ENCODE data around the gene ZNF337. TPM values are rescaled to one million over a fixed set of nuclear protein-coding genes. Genes with fewer than 3 reads are reported as not detected.
"Not testable (repeated sequence)": the region's sequence is repeated elsewhere in the genome, so short reads cannot be mapped to it uniquely, and the experiment has no call there.

ZNF337 gene
- total and polyA plus RNA-seq, 2 donors (not counting 1 experiment from before 2014, with no cell fraction given), result 16.2 to 24.7 TPM

- Mint-ChIP-seq H3K9me3 (ENCODE audit: insufficient read depth) (peaks cover 18% of the 10 kb centered on the region), H3K27ac (no peak overlapping the region), H3K27me3 (no peaks in the 10 kb centered on the region), H3K4me3 (no peak overlapping the region), H3K4me1 (peaks cover 5% of the 10 kb centered on the region)
- H3K36me3 ChIP-seq (replicated peaks in 1 of 2; ENCODE audit: control extremely low read depth in 1 of 2, control insufficient read depth in 1 of 2, extremely low read depth in 1 of 2, insufficient read depth in 2 of 2, low read length in 1 of 2), result no peaks in the 10 kb centered on the region
- ChIA-PET CTCF (no interaction called here), POLR2A (no interaction called here)
- no peak overlapping the region for H3K4me3 ChIP-seq (ENCODE audit: control extremely low read depth in 1 of 5, extremely low read depth in 1 of 5, insufficient read depth in 1 of 5, low read depth in 2 of 5, low read length in 4 of 5)
- peaks cover 6 to 12% (median 7%) of the 10 kb centered on the region in 3 donors for H3K9me3 ChIP-seq (ENCODE audit: control extremely low read depth in 1 of 3, control insufficient read depth in 2 of 3, insufficient read depth in 1 of 3, low read length in 2 of 3)
- intact Hi-C loops (cut with micrococcal nuclease), result no loop called here
- no peaks in the 10 kb centered on the region for H4K20me1 ChIP-seq (ENCODE audit: control insufficient read depth, insufficient read depth, low read length, poor library complexity, severe bottlenecking)
- no peak overlapping the region for H3K4me2 ChIP-seq (replicated peaks; ENCODE audit: low read depth, low read length, poor library complexity, severe bottlenecking)
- no peaks in the 10 kb centered on the region for H3K4me1 ChIP-seq (ENCODE audit: control insufficient read depth in 2 of 2, insufficient read depth in 2 of 2, low read length in 2 of 2)
- peaks cover 15% of the 10 kb centered on the region for H3K79me2 ChIP-seq (ENCODE audit: control insufficient read depth, insufficient read depth, low read length)
- WGBS (ENCODE audit: insufficient coverage), result 100% methylated on average over 2 of the region's 7 CpGs
- H3K27me3 ChIP-seq (replicated peaks in 1 of 4; ENCODE audit: control extremely low read depth in 1 of 4, control insufficient read depth in 3 of 4, insufficient read depth in 4 of 4, low read length in 3 of 4), result no peaks in the 10 kb centered on the region
- no peak overlapping the region for H3K9ac ChIP-seq (ENCODE audit: low read length)
- no peak overlapping the region for H3K27ac ChIP-seq (ENCODE audit: low read length in 2 of 2)
- no peak overlapping the region for H2AFZ ChIP-seq (ENCODE audit: insufficient read depth, low read depth, low read length, poor library complexity, severe bottlenecking)
- TF ChIP-seq CTCF (IDR thresholded peaks at IDR 0.05) (no peak), EZH2 (IDR thresholded peaks at IDR 0.05; ENCODE audit: borderline replicate concordance, insufficient read depth, low read depth, low read length, poor library complexity, severe bottlenecking) (no peak)
- no peak for DNase-seq
- ATAC-seq (ENCODE audit: low read depth), result no peak
Measured at GRCh38 chr20:25720285-25720684, 23.6 kb upstream of the ZNF337 start.

GRCh38 chr20:25718896-25719809 is 22.5 kb upstream of the ZNF337 start:
- H3K4me3 ChIP-seq (ENCODE audit: control extremely low read depth in 1 of 5, extremely low read depth in 1 of 5, insufficient read depth in 1 of 5, low read depth in 2 of 5, low read length in 4 of 5); H3K4me3 Mint-ChIP-seq; H3K27ac Mint-ChIP-seq; H2AFZ ChIP-seq (ENCODE audit: insufficient read depth, low read depth, low read length, poor library complexity, severe bottlenecking); H4K20me1 ChIP-seq (ENCODE audit: control insufficient read depth, insufficient read depth, low read length, poor library complexity, severe bottlenecking); H3K4me1 ChIP-seq (ENCODE audit: control insufficient read depth in 2 of 2, insufficient read depth in 2 of 2, low read length in 2 of 2); POLR2A ChIA-PET; CTCF ChIA-PET; H3K27me3 ChIP-seq (replicated peaks in 1 of 4; ENCODE audit: control extremely low read depth in 1 of 4, control insufficient read depth in 3 of 4, insufficient read depth in 4 of 4, low read length in 3 of 4); H3K27me3 Mint-ChIP-seq; H3K4me1 Mint-ChIP-seq; ATAC-seq (ENCODE audit: low read depth); H3K36me3 ChIP-seq (replicated peaks in 1 of 2; ENCODE audit: control extremely low read depth in 1 of 2, control insufficient read depth in 1 of 2, extremely low read depth in 1 of 2, insufficient read depth in 2 of 2, low read length in 1 of 2); intact Hi-C loops (cut with micrococcal nuclease); DNase-seq; H3K4me2 ChIP-seq (replicated peaks; ENCODE audit: low read depth, low read length, poor library complexity, severe bottlenecking); H3K27ac ChIP-seq (ENCODE audit: low read length in 2 of 2); H3K9ac ChIP-seq (ENCODE audit: low read length): not testable (repeated sequence)
- Histone ChIP-seq H3K79me2 (ENCODE audit: control insufficient read depth, insufficient read depth, low read length) (peaks cover 15% of the 10 kb centered on the region), H3K9me3 (ENCODE audit: control extremely low read depth in 1 of 3, control insufficient read depth in 2 of 3, insufficient read depth in 1 of 3, low read length in 2 of 3) (peaks cover 0 to 12% (median 5%) of the 10 kb centered on the region in 3 donors)
- peaks cover 13% of the 10 kb centered on the region for H3K9me3 Mint-ChIP-seq (ENCODE audit: insufficient read depth)
- 91% methylated on average over 18 of the region's 20 CpGs for WGBS (ENCODE audit: insufficient coverage)
